ENCODE data around the gene FGF9. TPM values are rescaled to one million over a fixed set of nuclear protein-coding genes. Genes with fewer than 3 reads are reported as not detected.

FGF9 gene
- total RNA-seq, 1 donor from 2014 or later, result 0.39 TPM

DNA sequence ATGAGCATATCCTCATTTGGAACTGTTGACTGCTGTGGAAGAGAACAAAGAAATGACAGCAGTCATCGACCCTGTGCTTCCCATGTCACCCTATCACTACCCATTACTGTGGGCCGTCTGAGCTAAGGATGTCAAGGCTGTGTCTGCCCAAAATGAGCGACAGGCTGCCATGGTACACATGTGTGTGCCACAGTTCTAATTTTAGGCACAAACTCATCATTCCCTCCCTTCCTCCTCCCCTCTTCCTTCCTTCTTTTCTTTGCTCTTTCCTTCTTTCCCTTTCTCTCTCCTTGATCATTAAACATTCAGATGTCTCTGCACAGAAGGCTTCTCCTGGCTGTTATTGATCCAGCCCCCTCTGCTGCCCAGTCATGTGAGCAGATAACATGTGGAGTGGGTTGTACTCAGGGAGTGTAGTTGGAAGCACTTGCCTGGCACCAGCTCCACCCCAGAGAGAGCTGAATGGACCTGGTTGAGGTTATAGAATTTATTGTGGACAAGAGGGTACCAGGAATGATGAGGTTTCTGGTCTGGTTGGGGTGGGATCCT is 6.3 kb downstream of the FGF9 start:
- H3K36me3 Mint-ChIP-seq (ENCODE audit: low read depth), result no peaks in the 10 kb centered on the region
- peaks cover 21% of the 10 kb centered on the region for H3K4me1 Mint-ChIP-seq (ENCODE audit: low read depth)
- DNase-seq (ENCODE audit: low spot score), result no peak
- intact Hi-C loops (cut with micrococcal nuclease), result loop anchor here (10.0 kb wide), 4 partner anchors 338 to 488 kb away; no protein-coding TSS in a partner anchor
- no peak overlapping the region for H3K27ac Mint-ChIP-seq
- H3K4me3 Mint-ChIP-seq (ENCODE audit: low read depth), result no peak overlapping the region
- peaks cover 60% of the 10 kb centered on the region for H3K27me3 Mint-ChIP-seq (ENCODE audit: low read depth)
- H3K9me3 Mint-ChIP-seq, result no peaks in the 10 kb centered on the region

DNA sequence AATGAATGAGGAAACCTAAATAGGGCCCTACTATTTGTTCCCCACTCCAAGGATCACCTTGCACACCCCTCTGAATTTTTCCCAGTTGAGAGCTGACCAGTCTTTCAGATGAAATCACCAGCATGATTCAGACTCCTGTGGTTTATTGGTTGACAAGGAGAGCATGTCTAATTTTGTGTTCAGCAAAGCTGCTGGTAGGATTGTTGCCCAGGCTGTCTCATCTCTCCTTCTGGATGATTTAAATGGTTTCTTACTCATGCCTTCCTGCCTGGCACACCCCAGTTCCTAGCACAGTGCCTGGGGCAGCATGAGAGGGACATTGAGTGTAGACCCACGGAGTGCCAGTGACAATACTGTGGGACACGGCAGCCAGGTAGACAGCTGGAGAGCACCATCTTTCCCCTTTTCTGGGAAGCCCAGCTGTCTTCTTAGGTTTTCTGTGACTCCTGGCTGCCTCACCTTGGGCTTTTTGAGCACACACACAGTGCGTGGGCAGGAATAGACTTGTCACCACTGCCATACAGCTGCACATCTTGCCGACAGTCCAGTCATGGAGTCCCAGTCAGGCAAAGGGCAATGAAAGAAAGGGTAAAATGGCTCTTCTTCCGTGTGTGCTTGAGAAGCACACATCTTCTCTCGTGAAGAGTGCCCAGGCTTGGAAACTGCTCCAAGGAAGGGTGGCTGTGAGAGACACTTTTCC is 12.3 kb downstream of the FGF9 start:
- H3K4me3 Mint-ChIP-seq (ENCODE audit: low read depth), result no peak overlapping the region
- peaks cover 7% of the 10 kb centered on the region for H3K4me1 Mint-ChIP-seq (ENCODE audit: low read depth)
- no peaks in the 10 kb centered on the region for H3K36me3 Mint-ChIP-seq (ENCODE audit: low read depth)
- H3K27ac Mint-ChIP-seq, result no peak overlapping the region
- H3K27me3 Mint-ChIP-seq (ENCODE audit: low read depth), result peaks cover 31% of the 10 kb centered on the region
- DNase-seq (ENCODE audit: low spot score), result no peak
- no peaks in the 10 kb centered on the region for H3K9me3 Mint-ChIP-seq
- intact Hi-C loops (cut with micrococcal nuclease), result no loop called here

DNA sequence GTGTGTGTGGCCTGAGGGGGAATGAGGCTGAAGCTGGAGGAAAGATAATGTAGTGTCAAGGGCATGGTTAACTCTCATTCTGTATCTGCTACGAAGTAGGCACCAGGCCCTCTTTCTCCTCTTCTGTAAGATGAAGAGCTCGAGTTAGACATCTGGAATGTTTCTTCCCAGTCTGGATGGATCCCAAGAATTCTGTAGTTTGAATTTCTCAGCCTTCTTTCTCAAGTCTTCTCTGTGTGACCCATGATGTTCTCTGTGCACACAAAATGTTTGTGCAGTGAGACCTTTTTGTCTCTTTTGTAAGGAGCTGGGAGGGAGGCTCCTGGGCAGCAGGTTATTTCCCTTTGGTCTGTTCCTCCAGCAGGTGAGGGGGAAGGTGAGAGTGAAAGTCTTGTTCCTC is 13.7 kb downstream of the FGF9 start:
- Mint-ChIP-seq H3K4me1 (ENCODE audit: low read depth) (peaks cover 7% of the 10 kb centered on the region), H3K27me3 (ENCODE audit: low read depth) (peaks cover 27% of the 10 kb centered on the region), H3K4me3 (ENCODE audit: low read depth) (no peak overlapping the region), H3K27ac (no peak overlapping the region), H3K36me3 (ENCODE audit: low read depth) (no peaks in the 10 kb centered on the region), H3K9me3 (no peaks in the 10 kb centered on the region)
- intact Hi-C loops (cut with micrococcal nuclease), result no loop called here
- no peak for DNase-seq (ENCODE audit: low spot score)

DNA sequence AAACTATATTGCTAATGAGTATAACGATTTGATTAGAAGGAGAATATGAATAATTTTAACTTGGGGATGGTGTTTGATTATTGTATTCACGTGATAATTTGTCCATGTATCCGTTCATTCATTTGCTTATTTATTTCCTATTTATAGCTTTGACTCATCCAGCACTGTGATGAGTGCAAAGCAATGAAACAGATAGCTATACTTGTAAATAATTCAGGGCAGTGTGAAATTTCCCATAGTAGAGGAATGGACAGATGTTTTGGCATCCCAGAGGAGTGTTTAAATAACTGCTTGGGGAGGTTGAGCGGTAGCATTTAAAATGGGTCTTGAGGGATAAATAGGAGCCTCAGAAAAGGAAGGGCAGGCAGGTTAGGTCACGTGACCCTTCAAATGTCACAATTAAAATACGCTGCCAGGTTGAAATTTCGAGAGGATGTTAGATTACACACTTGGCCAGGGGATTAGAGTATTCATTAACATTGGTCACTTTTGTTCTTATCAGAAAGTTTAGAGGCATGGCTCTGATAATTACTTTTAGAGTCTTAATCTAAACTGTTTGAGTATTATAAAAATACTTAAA is 14.7 kb downstream of the FGF9 start:
- H3K36me3 Mint-ChIP-seq (ENCODE audit: low read depth), result no peaks in the 10 kb centered on the region
- no peak overlapping the region for H3K27ac Mint-ChIP-seq
- intact Hi-C loops (cut with micrococcal nuclease), result no loop called here
- peaks cover 7% of the 10 kb centered on the region for H3K4me1 Mint-ChIP-seq (ENCODE audit: low read depth)
- H3K27me3 Mint-ChIP-seq (ENCODE audit: low read depth), result peaks cover 30% of the 10 kb centered on the region
- H3K4me3 Mint-ChIP-seq (ENCODE audit: low read depth), result no peak overlapping the region
- DNase-seq (ENCODE audit: low spot score), result no peak
- no peaks in the 10 kb centered on the region for H3K9me3 Mint-ChIP-seq

DNA sequence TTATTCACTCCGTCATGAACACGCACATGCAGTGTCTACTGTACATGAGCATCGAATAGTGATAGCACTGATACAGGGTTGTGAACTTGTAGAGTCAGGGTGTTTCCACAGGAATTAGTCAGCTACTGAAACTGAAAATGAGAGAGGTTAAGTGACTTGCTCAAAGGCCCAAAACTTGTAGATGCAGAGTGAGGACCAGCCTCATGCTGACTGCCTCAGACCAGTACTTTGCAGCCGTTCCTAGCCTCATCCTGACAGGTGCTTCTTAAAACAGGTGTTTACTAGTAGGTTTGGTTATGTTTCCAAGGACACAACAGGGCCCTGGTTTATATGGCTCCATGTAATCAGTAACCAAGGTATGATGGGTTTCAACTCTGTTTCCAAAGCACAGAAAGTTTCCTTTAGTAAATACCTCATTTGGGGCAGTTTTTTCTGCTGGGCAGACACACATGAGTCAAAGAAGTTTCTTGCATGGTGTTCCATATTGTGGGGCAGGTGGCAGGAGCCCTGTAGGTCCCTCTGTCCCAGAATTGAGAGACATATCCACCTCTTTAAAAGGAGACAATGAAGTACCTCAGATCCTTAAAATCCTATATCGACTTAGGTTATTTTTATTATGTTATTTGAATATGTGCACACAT is 16.0 kb downstream of the FGF9 start:
- Mint-ChIP-seq H3K27ac (no peak overlapping the region), H3K36me3 (ENCODE audit: low read depth) (no peaks in the 10 kb centered on the region), H3K4me3 (ENCODE audit: low read depth) (no peak overlapping the region), H3K27me3 (ENCODE audit: low read depth) (peaks cover 22% of the 10 kb centered on the region), H3K4me1 (ENCODE audit: low read depth) (peaks cover 7% of the 10 kb centered on the region), H3K9me3 (no peaks in the 10 kb centered on the region)
- intact Hi-C loops (cut with micrococcal nuclease), result no loop called here
- DNase-seq (ENCODE audit: low spot score), result no peak

DNA sequence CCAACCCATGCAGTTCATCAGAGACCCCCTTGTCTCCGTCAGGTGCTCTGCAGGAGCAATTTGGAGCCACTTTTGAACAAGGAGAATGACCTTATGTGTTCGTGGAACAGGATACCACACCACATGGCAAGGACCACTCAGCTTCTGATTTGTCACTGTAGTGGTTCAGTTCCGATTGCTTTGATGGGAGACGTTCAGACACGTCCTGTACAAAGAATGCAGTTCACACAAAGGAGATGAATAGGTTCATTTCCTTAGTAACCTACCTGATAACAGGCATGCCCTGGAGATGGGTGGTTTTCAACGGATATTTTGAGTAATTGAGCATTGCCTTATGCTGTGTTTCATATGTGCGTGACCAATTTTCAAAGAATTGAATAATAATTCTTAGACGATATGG is 17.2 kb downstream of the FGF9 start:
- no peaks in the 10 kb centered on the region for H3K36me3 Mint-ChIP-seq (ENCODE audit: low read depth)
- no peak overlapping the region for H3K27ac Mint-ChIP-seq
- peaks cover 7% of the 10 kb centered on the region for H3K4me1 Mint-ChIP-seq (ENCODE audit: low read depth)
- H3K27me3 Mint-ChIP-seq (ENCODE audit: low read depth), result peaks cover 19% of the 10 kb centered on the region
- DNase-seq (ENCODE audit: low spot score), result no peak
- intact Hi-C loops (cut with micrococcal nuclease), result no loop called here
- H3K4me3 Mint-ChIP-seq (ENCODE audit: low read depth), result no peak overlapping the region
- no peaks in the 10 kb centered on the region for H3K9me3 Mint-ChIP-seq

DNA sequence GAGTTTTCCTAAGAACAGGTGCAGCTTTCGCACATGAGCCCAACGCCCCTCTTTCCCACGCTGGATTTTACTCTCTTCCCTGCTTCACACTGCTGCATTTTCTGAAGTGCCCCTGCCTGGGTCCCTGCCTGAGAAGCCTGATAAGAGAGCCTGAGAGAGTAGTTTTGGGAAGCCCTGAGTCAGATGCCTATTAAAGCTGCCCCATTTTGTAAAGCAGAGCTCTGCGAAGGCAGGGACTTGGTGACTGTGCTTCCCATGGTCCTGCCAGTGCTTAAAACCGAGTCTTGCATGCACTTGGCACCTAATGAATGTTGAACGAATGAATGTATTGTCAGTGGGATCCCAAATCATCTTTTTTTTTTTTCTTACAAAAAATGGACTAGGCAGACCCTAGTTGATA is 18.2 kb downstream of the FGF9 start:
- no peak overlapping the region for H3K4me3 Mint-ChIP-seq (ENCODE audit: low read depth)
- H3K36me3 Mint-ChIP-seq (ENCODE audit: low read depth), result no peaks in the 10 kb centered on the region
- H3K27me3 Mint-ChIP-seq (ENCODE audit: low read depth), result peaks cover 15% of the 10 kb centered on the region
- intact Hi-C loops (cut with micrococcal nuclease), result no loop called here
- no peaks in the 10 kb centered on the region for H3K9me3 Mint-ChIP-seq
- peaks cover 7% of the 10 kb centered on the region for H3K4me1 Mint-ChIP-seq (ENCODE audit: low read depth)
- DNase-seq (ENCODE audit: low spot score), result no peak
- H3K27ac Mint-ChIP-seq, result no peak overlapping the region

DNA sequence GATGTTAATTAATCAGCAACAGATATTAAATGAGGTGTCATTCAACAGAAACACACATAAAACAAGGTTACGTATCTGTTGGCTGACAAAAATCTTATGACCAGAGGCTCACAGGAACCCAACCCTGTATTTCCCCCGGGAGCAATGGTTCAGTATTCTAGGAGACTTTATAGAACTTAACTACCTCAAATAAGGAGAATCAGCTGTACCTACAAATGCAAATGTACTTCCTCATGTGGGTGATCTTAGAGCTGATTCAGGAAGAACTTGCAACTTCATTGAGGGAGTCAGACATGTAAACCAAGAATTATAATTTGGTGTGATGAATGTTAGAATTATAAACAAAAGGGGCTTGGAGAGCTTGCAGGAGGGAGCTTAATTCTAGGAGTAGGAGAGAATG is 20.1 kb downstream of the FGF9 start:
- Mint-ChIP-seq H3K27ac (no peak overlapping the region), H3K4me3 (ENCODE audit: low read depth) (no peak overlapping the region), H3K36me3 (ENCODE audit: low read depth) (no peaks in the 10 kb centered on the region), H3K9me3 (no peaks in the 10 kb centered on the region), H3K27me3 (ENCODE audit: low read depth) (peaks cover 8% of the 10 kb centered on the region), H3K4me1 (ENCODE audit: low read depth) (peaks cover 7% of the 10 kb centered on the region)
- DNase-seq (ENCODE audit: low spot score), result no peak
- intact Hi-C loops (cut with micrococcal nuclease), result no loop called here

DNA sequence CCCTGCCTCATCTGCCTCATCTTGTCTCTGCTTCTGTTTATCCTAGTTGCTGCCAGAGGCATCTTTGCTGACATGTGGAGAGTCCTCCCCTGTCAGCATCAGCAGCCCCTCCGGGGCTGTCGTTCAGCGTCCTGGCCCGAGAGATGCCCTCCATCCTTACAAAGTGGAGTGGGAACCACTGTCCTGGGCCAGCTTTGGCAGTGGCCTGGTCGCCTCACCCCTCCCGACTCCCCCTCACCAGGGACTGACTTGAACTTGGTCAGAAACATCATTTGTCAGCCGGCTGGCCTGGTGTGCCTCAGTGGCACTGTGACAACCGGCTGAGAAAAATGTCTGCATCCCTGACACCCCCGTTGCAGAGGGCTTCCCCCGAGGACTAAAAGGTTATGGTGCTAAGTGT is 20.6 kb downstream of the FGF9 start:
- Mint-ChIP-seq H3K36me3 (ENCODE audit: low read depth) (no peaks in the 10 kb centered on the region), H3K4me3 (ENCODE audit: low read depth) (no peak overlapping the region), H3K27ac (no peak overlapping the region), H3K27me3 (ENCODE audit: low read depth) (peaks cover 8% of the 10 kb centered on the region), H3K4me1 (ENCODE audit: low read depth) (peaks cover 6% of the 10 kb centered on the region), H3K9me3 (no peaks in the 10 kb centered on the region)
- intact Hi-C loops (cut with micrococcal nuclease), result no loop called here
- no peak for DNase-seq (ENCODE audit: low spot score)

DNA sequence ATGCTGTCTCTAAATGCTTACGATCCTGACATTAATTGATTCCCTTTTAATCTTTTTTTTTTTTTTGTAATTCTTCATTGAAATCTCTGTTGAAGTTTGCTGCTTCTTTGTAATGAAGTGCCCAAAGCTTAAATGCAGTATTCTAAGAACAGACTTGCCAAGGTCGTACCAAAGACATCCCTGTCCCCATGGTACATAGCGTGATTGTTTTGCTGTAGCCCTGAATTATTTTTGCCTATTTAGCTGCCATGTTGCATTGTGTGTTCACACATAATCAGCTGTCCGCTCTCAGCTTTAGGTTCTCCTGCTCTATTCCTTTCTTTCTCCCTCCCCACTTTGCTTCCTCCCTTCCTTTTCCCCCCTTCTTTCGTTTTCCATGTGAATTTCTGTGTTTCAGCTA is 21.1 kb downstream of the FGF9 start:
- Mint-ChIP-seq H3K4me1 (ENCODE audit: low read depth) (peaks cover 2% of the 10 kb centered on the region), H3K27me3 (ENCODE audit: low read depth) (peaks cover 8% of the 10 kb centered on the region), H3K9me3 (no peaks in the 10 kb centered on the region), H3K4me3 (ENCODE audit: low read depth) (no peak overlapping the region), H3K27ac (no peak overlapping the region), H3K36me3 (ENCODE audit: low read depth) (no peaks in the 10 kb centered on the region)
- intact Hi-C loops (cut with micrococcal nuclease), result no loop called here
- DNase-seq (ENCODE audit: low spot score), result no peak

DNA sequence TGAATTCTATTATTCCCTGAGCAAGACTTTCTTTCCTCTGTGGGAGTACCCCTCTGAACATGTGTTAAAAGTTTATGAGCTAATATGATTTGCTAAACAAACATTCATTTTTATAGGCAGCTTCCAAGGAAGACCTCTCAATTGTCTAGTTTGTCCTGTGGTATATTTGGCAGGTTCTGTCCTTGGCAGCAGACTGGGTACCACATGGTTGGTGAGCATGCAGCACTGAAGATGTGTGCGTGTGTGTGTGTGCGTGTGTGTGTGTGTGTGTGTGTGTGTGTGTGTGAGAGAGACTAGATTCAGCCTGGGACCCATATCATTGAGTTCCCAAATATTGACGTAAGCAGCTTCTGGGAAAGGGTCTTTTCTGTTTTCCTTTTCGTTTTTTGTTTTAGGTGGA is 24.0 kb downstream of the FGF9 start:
- H3K36me3 Mint-ChIP-seq (ENCODE audit: low read depth), result no peaks in the 10 kb centered on the region
- no peak overlapping the region for H3K27ac Mint-ChIP-seq
- no peak for DNase-seq (ENCODE audit: low spot score)
- peaks cover 14% of the 10 kb centered on the region for H3K27me3 Mint-ChIP-seq (ENCODE audit: low read depth)
- intact Hi-C loops (cut with micrococcal nuclease), result no loop called here
- H3K4me3 Mint-ChIP-seq (ENCODE audit: low read depth), result no peak overlapping the region
- no peaks in the 10 kb centered on the region for H3K9me3 Mint-ChIP-seq
- H3K4me1 Mint-ChIP-seq (ENCODE audit: low read depth), result no peaks in the 10 kb centered on the region

DNA sequence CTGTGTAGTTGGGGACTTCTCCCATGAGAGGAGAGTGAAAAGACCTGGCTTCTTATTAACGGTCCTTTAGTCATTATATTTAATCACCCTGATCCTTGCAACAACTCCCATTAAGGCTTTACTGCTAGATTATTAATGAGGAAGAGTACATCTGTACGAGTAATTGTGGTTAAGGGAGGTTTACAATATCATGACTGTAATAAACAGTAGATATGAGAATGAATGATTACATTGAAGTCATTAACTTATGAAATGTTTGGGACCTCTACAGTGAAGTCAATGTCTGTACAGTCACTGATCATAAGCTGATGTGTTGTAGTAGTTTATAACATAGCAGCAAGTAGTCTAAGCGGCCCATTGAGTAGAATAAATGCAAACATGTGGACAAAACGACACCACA is 24.7 kb downstream of the FGF9 start:
- H3K27ac Mint-ChIP-seq, result no peak overlapping the region
- intact Hi-C loops (cut with micrococcal nuclease), result no loop called here
- no peaks in the 10 kb centered on the region for H3K36me3 Mint-ChIP-seq (ENCODE audit: low read depth)
- no peak overlapping the region for H3K4me3 Mint-ChIP-seq (ENCODE audit: low read depth)
- no peak for DNase-seq (ENCODE audit: low spot score)
- H3K4me1 Mint-ChIP-seq (ENCODE audit: low read depth), result no peaks in the 10 kb centered on the region
- no peaks in the 10 kb centered on the region for H3K9me3 Mint-ChIP-seq
- peaks cover 12% of the 10 kb centered on the region for H3K27me3 Mint-ChIP-seq (ENCODE audit: low read depth)

DNA sequence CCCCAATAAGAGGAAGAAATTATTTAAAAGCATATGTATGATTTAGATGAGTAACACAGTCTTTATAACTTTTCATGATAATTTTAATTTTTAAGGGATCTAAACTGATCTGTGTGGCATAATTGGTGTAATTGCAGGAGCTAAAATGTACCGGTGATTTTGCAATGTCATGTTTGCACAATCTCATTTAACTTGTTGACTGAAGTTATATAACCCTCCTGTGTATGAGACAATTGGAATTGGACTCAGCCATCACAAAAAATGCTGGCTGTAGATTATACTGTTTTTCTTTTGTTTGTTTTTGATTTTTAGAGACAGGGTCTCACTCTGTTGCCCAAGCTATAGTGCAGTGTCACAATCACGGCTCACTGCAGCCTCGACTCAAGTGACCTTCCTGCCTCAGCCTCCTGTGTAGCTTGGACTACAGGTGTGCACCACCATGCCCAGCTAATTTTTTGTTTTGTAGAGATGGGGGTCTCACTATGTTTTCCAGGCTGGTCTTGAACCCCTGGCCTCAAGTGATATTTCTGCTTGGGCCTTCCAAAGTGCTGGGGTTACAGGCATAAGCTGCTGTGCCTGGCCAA is 26.1 kb downstream of the FGF9 start:
- no peaks in the 10 kb centered on the region for H3K36me3 Mint-ChIP-seq (ENCODE audit: low read depth)
- intact Hi-C loops (cut with micrococcal nuclease), result no loop called here
- no peak overlapping the region for H3K4me3 Mint-ChIP-seq (ENCODE audit: low read depth)
- H3K27me3 Mint-ChIP-seq (ENCODE audit: low read depth), result peaks cover 12% of the 10 kb centered on the region
- H3K4me1 Mint-ChIP-seq (ENCODE audit: low read depth), result no peaks in the 10 kb centered on the region
- no peak for DNase-seq (ENCODE audit: low spot score)
- no peak overlapping the region for H3K27ac Mint-ChIP-seq
- H3K9me3 Mint-ChIP-seq, result no peaks in the 10 kb centered on the region
